HepG2 (cell line): ENCODE data around the gene GAR1. TPM values are rescaled to one million over a fixed set of nuclear protein-coding genes. Genes with fewer than 3 reads are reported as not detected.

ENCODE experiments used
- ATAC-seq: fragments of 200-7000 bp; cut with Tn5 transposase; 3 replicates; pipeline ENCODE4 v1.9.1; 2020; ENCODE audit warnings: mild to moderate bottlenecking, moderate library complexity
- BruUV-seq: library from RNA; stranded (reverse); fragments of 400-500 nt; replicated peaks from 2 replicates; lab custom pipeline; 2021; lab: Mats Ljungman, UMichigan
- CTCF ChIA-PET: fragments of 300-600 bp; formaldehyde crosslinking; extraction: SDS; loops from one replicate; lab custom pipeline; 2021; ENCODE audit warnings: low total read pairs, inconsistent platforms, low intra/inter-chr PET ratio; lab: Yijun Ruan, JAX
- POLR2A ChIA-PET: fragments of 350-600 bp; sonication (Branson Sonifier 250); formaldehyde crosslinking; loops from one replicate; lab custom pipeline; 2020; ENCODE audit warnings: antibody characterized with exemption, inconsistent platforms; lab: Yijun Ruan, JAX
- DNase-seq: peaks from one replicate; pipeline ENCODE4 v3.0.0-alpha.2; 2015; ENCODE audit warnings: low spot score
- FAIRE-seq: peaks from 3 replicates; lab custom pipeline; 2011; peaks lifted over from hg19 to GRCh38; lab: Jason Lieb, UNC
- H2AFZ ChIP-seq: one replicate; pipeline ENCODE4 v1.6.1; 2011; ENCODE audit warnings: low read length, inconsistent platforms
- H3K27ac ChIP-seq: fragments of 300-600 bp; 3 replicates; pipeline ENCODE4 v1.8.0; 2011; ENCODE audit warnings: mixed run types, mild to moderate bottlenecking, mixed read lengths, low read length, inconsistent platforms; ENCODE audit not compliant: insufficient read depth; ENCODE audit errors: extremely low read length
- H3K27me3 ChIP-seq, 2 experiments: fragments of 200-600 bp in 1 of 2; 2 replicates in 1 of 2; 3 replicates in 1 of 2; pipeline versions ENCODE4 v1.6.0 to v1.8.0; 2011; ENCODE audit warnings: low read length in 2 of 2, mild to moderate bottlenecking in 2 of 2, moderate library complexity in 2 of 2, inconsistent platforms in 1 of 2; ENCODE audit not compliant: insufficient read depth in 2 of 2, control insufficient read depth in 1 of 2
- H3K36me3 ChIP-seq, 2 experiments: fragments of 200-600 bp in 1 of 2; replicated peaks in 1 of 2; 2 replicates in 1 of 2; 3 replicates in 1 of 2; pipeline versions ENCODE4 v1.5.1 to v1.8.0; 2011; ENCODE audit warnings: low read length in 2 of 2, inconsistent platforms in 1 of 2; ENCODE audit not compliant: insufficient read depth in 2 of 2, control insufficient read depth in 1 of 2
- H3K4me1 ChIP-seq: 2 replicates; pipeline ENCODE4 v1.5.1; 2012; ENCODE audit warnings: low read length, inconsistent platforms; ENCODE audit not compliant: insufficient read depth
- H3K4me2 ChIP-seq: 2 replicates; pipeline ENCODE4 v1.6.0; 2011; ENCODE audit warnings: low read depth, low read length, inconsistent platforms
- H3K4me3 ChIP-seq, 3 experiments: fragments of 200-600 bp in 1 of 3; sonication (generic), shearing (Covaris generic) in 1 of 3; replicated peaks in 1 of 3; 2 replicates each; pipeline ENCODE4 v1.5.1; 2011 to 2016; ENCODE audit warnings: low read length in 3 of 3, inconsistent platforms in 2 of 3, low read depth in 2 of 3, mild to moderate bottlenecking in 2 of 3, control low read depth in 1 of 3, mixed read lengths in 1 of 3; ENCODE audit not compliant: insufficient read depth in 1 of 3
- H3K79me2 ChIP-seq: one replicate; pipeline ENCODE4 v1.6.1; 2011; ENCODE audit warnings: low read length, inconsistent platforms; ENCODE audit not compliant: insufficient read depth
- H3K9ac ChIP-seq: 2 replicates; pipeline ENCODE4 v1.6.0; 2011; ENCODE audit warnings: mild to moderate bottlenecking, low read depth, low read length, inconsistent platforms; ENCODE audit not compliant: insufficient read depth
- H3K9me3 ChIP-seq: 2 replicates; pipeline ENCODE4 v1.5.1; 2012; ENCODE audit warnings: mild to moderate bottlenecking, low read length
- H4K20me1 ChIP-seq: 2 replicates; pipeline ENCODE4 v1.6.0; 2011; ENCODE audit warnings: inconsistent platforms, mild to moderate bottlenecking, low read length, moderate library complexity; ENCODE audit not compliant: insufficient read depth
- CENPX ChIP-seq: sonication (generic); formaldehyde crosslinking; IDR thresholded peaks from 2 replicates; pipeline ENCODE4 v1.9.0; 2021; ENCODE audit warnings: mild to moderate bottlenecking, missing genetic modification reagents, moderate library complexity
- FOSL1 ChIP-seq: sonication (generic); formaldehyde crosslinking; IDR thresholded peaks from 2 replicates; pipeline ENCODE4 v1.9.0; 2021; ENCODE audit warnings: missing genetic modification reagents, borderline replicate concordance
- GATAD1 ChIP-seq: IDR thresholded peaks from 2 replicates; pipeline ENCODE4 v1.6.1; 2016; ENCODE audit warnings: missing genetic modification reagents, missing compliant biosample characterization
- HNRNPUL1 ChIP-seq: fragments of 200-400 bp; formaldehyde crosslinking; IDR thresholded peaks from 2 replicates; pipeline ENCODE4 v1.6.1; 2017; ENCODE audit warnings: low read depth, mild to moderate bottlenecking, low read length, moderate library complexity
- KLF11 ChIP-seq: IDR thresholded peaks from 2 replicates; pipeline ENCODE4 v1.6.1; 2016; ENCODE audit warnings: missing compliant biosample characterization
- PLRG1 ChIP-seq: fragments of 450-650 bp; conservative IDR thresholded peaks from 2 replicates; pipeline ENCODE4 v1.6.1; 2016
- SRSF4 ChIP-seq: fragments of 200-400 bp; formaldehyde crosslinking; IDR thresholded peaks from one replicate; pipeline ENCODE4 v1.6.1; 2018; ENCODE audit warnings: mild to moderate bottlenecking, low read depth, low read length, moderate library complexity; ENCODE audit not compliant: poor library complexity, severe bottlenecking
- ZBTB39 ChIP-seq: sonication (generic); formaldehyde crosslinking; IDR thresholded peaks from 2 replicates; pipeline ENCODE4 v1.5.0; 2020; ENCODE audit warnings: missing genetic modification reagents
- ZC3H13 ChIP-seq: sonication (generic); formaldehyde crosslinking; IDR thresholded peaks from 2 replicates; pipeline ENCODE4 v1.8.1; 2023; ENCODE audit warnings: mild to moderate bottlenecking, missing genetic modification reagents, moderate library complexity
- ZNF207 ChIP-seq: fragments of 450-650 bp; IDR thresholded peaks from 2 replicates; pipeline ENCODE4 v1.6.1; 2016; ENCODE audit warnings: antibody characterized with exemption, borderline replicate concordance
- ZNF660 ChIP-seq: sonication (generic); formaldehyde crosslinking; IDR thresholded peaks from 2 replicates; pipeline ENCODE4 v1.5.1; 2020; ENCODE audit warnings: mild to moderate bottlenecking, low read depth, missing genetic modification reagents, borderline replicate concordance
- ZNF672 ChIP-seq: sonication (generic); formaldehyde crosslinking; IDR thresholded peaks from 2 replicates; pipeline ENCODE4 v1.8.1; 2022; ENCODE audit warnings: missing genetic modification reagents
- ZNF773 ChIP-seq: sonication (generic); formaldehyde crosslinking; IDR thresholded peaks from 2 replicates; pipeline ENCODE4 v1.4.0; 2020; ENCODE audit warnings: missing genetic modification reagents, borderline replicate concordance
- WGBS: methylation state at CpG from one replicate; pipeline ENCODE4 v1.1.6; 2017; ENCODE audit warnings: low lambda C conversion rate; 5-methylcytosine and 5-hydroxymethylcytosine counted together
- in situ Hi-C: cut with HindIII; loops from 2 replicates; pipeline ENCODE4 v1.10.0; 2017; ENCODE audit warnings: low pct_unique_long_range_greater_than_20kb; ENCODE audit not compliant: extremely low pct_ligation_motif_present
- intact Hi-C: fragments of 100-400 bp; cut with micrococcal nuclease; formaldehyde crosslinking; loops from one replicate; pipeline ENCODE4 v1.10.0; 2022; ENCODE audit not compliant: unreplicated experiment
- polyA plus RNA-seq, 8 experiments: library from polyadenylated mRNA; depleted of rRNA in 3 of 8; stranded (reverse) in 7 of 8; unstranded in 1 of 8; fragments of >200 nt; fragmentation: Illumina TruSeq in 4 of 8; extraction: Trizol in 4 of 8; gene quantifications; 2 replicates each; pipeline versions ENCODE4 v1.2.1 to v1.2.3, GENCODE V29; 2011 to 2016; ENCODE audit warnings: low read depth in 4 of 8, missing spikeins in 1 of 8, mixed read lengths in 1 of 8; ENCODE audit not compliant: insufficient read depth in 1 of 8
- total RNA-seq, 5 experiments: library from RNA; depleted of rRNA; stranded (reverse); fragments of >200 nt; fragmentation: Illumina TruSeq; extraction: Trizol; gene quantifications; 2 replicates each; pipeline ENCODE4 v1.2.3, GENCODE V29; 2016; ENCODE audit warnings: low read depth in 1 of 5

GAR1 gene
- total and polyA plus RNA-seq, 2 of the 13 experiments (the other 11 are each of a cell fraction or from before 2014, with no cell fraction given): 11.3 to 11.4 TPM

GRCh38 chr4:109846395-109847098 is 31.0 kb downstream of the GAR1 start:
- Histone ChIP-seq H3K4me2 (no peak overlapping the region), H3K36me3 (no peaks in the 10 kb centered on the region), H3K4me3 (no peak overlapping the region), H3K27ac (no peak overlapping the region), H3K9me3 (no peaks in the 10 kb centered on the region), H3K79me2 (no peaks in the 10 kb centered on the region), H3K4me1 (no peaks in the 10 kb centered on the region), H4K20me1 (no peaks in the 10 kb centered on the region), H2AFZ (no peak overlapping the region), H3K9ac (no peak overlapping the region), H3K27me3 (peaks cover 0 to 5% of the 10 kb centered on the region in 2 experiments; a peak in 1 of 5 replicates)
- FAIRE-seq (no peak), ATAC-seq (no peak), DNase-seq (no peak)
- TF ChIP-seq SRSF4 (no peak), ZC3H13 (no peak), HNRNPUL1 (no peak), PLRG1 (no peak), FOSL1 (CRISPR knock-in tag) (no peak), ZBTB39 (CRISPR knock-in tag) (no peak), ZNF660 (CRISPR knock-in tag) (no peak), CENPX (CRISPR knock-in tag) (no peak), ZNF773 (CRISPR knock-in tag) (no peak), ZNF207 (no peak), KLF11 (no peak), ZNF672 (CRISPR knock-in tag) (no peak), GATAD1 (CRISPR knock-in tag) (no peak)
- CTCF ChIA-PET: no interaction called here
- WGBS: 3% methylated on average over 6 of the region's 6 CpGs
- POLR2A ChIA-PET: no interaction called here
- intact Hi-C loops: no loop called here
- in situ Hi-C loops: no loop called here
- no TSS peak for BruUV-seq
